Endothelial cell of umbilical vein (primary cell): ENCODE data around the gene NPAS1. TPM values are rescaled to one million over a fixed set of nuclear protein-coding genes. Genes with fewer than 3 reads are reported as not detected.

Source experiments
- BruUV-seq: library from RNA; stranded (reverse); fragments of 400-500 nt; replicated peaks from 2 replicates; lab custom pipeline; 2021; lab: Mats Ljungman, UMichigan
- CTCF ChIA-PET: fragments of 300-600, 350-600 bp; sonication (Branson Sonifier 250); formaldehyde crosslinking; loops from one replicate; lab custom pipeline; 2021; ENCODE audit warnings: antibody characterized with exemption, inconsistent platforms; lab: Charles Lee
- POLR2A ChIA-PET: fragments of 300-600, 350-600 bp; sonication (Branson Sonifier 250); formaldehyde crosslinking; loops from one replicate; lab custom pipeline; 2021; ENCODE audit warnings: antibody characterized with exemption, inconsistent platforms; lab: Charles Lee
- DNase-seq: peaks from one replicate; pipeline ENCODE4 v3.0.0-alpha.2; 2011; ENCODE audit warnings: low read depth, low spot score
- FAIRE-seq: peaks from 2 replicates; lab custom pipeline; 2011; peaks lifted over from hg19 to GRCh38; lab: Jason Lieb, UNC
- H2AFZ ChIP-seq: 2 replicates; pipeline ENCODE4 v1.6.0; 2012; ENCODE audit warnings: low read depth, low read length, control low read depth, inconsistent platforms
- H3K27ac ChIP-seq: 2 replicates; pipeline ENCODE4 v1.5.1; 2011; ENCODE audit warnings: low read depth, mild to moderate bottlenecking, control low read depth, low read length, moderate library complexity; ENCODE audit not compliant: insufficient read depth
- H3K27me3 ChIP-seq, 2 experiments: 2 replicates each; pipeline versions ENCODE4 v1.6.0 to v1.6.1; 2011; ENCODE audit warnings: low read length in 2 of 2, mixed read lengths in 1 of 2; ENCODE audit not compliant: control insufficient read depth in 2 of 2, insufficient read depth in 2 of 2
- H3K36me3 ChIP-seq, 2 experiments: 2 replicates in 1 of 2; 3 replicates in 1 of 2; pipeline ENCODE4 v1.5.1; 2011; ENCODE audit warnings: low read length in 2 of 2, mild to moderate bottlenecking in 1 of 2, moderate library complexity in 1 of 2; ENCODE audit not compliant: control insufficient read depth in 2 of 2, insufficient read depth in 2 of 2; ENCODE audit errors: extremely low read depth in 1 of 2
- H3K4me1 ChIP-seq: 3 replicates; pipeline ENCODE4 v1.5.1; 2011; ENCODE audit warnings: mild to moderate bottlenecking, low read length; ENCODE audit not compliant: control insufficient read depth, insufficient read depth; ENCODE audit errors: extremely low read depth
- H3K4me2 ChIP-seq: 2 replicates; pipeline ENCODE4 v1.6.1; 2011; ENCODE audit warnings: low read length, control low read depth, mixed read lengths; ENCODE audit not compliant: insufficient read depth
- H3K4me3 ChIP-seq, 3 experiments: fragments of 200-600 bp in 1 of 3; sonication (generic), shearing (Covaris generic) in 1 of 3; replicated peaks in 1 of 3; 2 replicates each; pipeline ENCODE4 v1.5.1; 2011 to 2016; ENCODE audit warnings: control low read depth in 3 of 3, low read length in 3 of 3, mild to moderate bottlenecking in 2 of 3, inconsistent platforms in 1 of 3, low read depth in 1 of 3, moderate library complexity in 1 of 3; ENCODE audit not compliant: insufficient read depth in 1 of 3
- H3K79me2 ChIP-seq: 2 replicates; pipeline ENCODE4 v1.6.0; 2012; ENCODE audit warnings: low read length, inconsistent platforms; ENCODE audit not compliant: control insufficient read depth, insufficient read depth
- H3K9ac ChIP-seq: replicated peaks from 2 replicates; pipeline ENCODE3; 2011; ENCODE audit warnings: low read length, control low read depth; ENCODE audit not compliant: insufficient read depth; ENCODE audit errors: extremely low read depth
- H3K9me1 ChIP-seq: replicated peaks from 3 replicates; pipeline ENCODE4 v1.6.0; 2011; ENCODE audit warnings: mild to moderate bottlenecking, low read length; ENCODE audit not compliant: control insufficient read depth, insufficient read depth; ENCODE audit errors: extremely low read depth
- H3K9me3 ChIP-seq: replicated peaks from 2 replicates; pipeline ENCODE4 v1.5.1; 2012; ENCODE audit warnings: low read length, inconsistent platforms; ENCODE audit not compliant: control insufficient read depth, insufficient read depth
- H4K20me1 ChIP-seq: replicated peaks from 2 replicates; pipeline ENCODE3; 2011; ENCODE audit warnings: mild to moderate bottlenecking, low read length; ENCODE audit not compliant: control insufficient read depth, insufficient read depth; ENCODE audit errors: extremely low read depth
- CTCF ChIP-seq, 2 donors: IDR thresholded peaks; 1 replicate in 1 of 2; 2 replicates in 1 of 2; pipeline ENCODE4 v1.5.1; 2011; ENCODE audit warnings: low read length in 2 of 2, mild to moderate bottlenecking in 2 of 2, moderate library complexity in 2 of 2, control low read depth in 1 of 2, inconsistent platforms in 1 of 2, low read depth in 1 of 2; ENCODE audit not compliant: insufficient read depth in 1 of 2; ENCODE audit errors: extremely low read depth in 1 of 2
- EZH2 ChIP-seq: IDR thresholded peaks from 2 replicates; pipeline ENCODE4 v1.6.1; 2012; ENCODE audit warnings: borderline replicate concordance, low read depth, mild to moderate bottlenecking, moderate library complexity, low read length, inconsistent platforms; ENCODE audit not compliant: severe bottlenecking
- FOS ChIP-seq: IDR thresholded peaks from 2 replicates; pipeline ENCODE4 v1.6.1; 2011; ENCODE audit warnings: mild to moderate bottlenecking, low read length, moderate library complexity, borderline replicate concordance; ENCODE audit not compliant: insufficient read depth
- GATA2 ChIP-seq: IDR thresholded peaks from 2 replicates; pipeline ENCODE4 v1.7.0; 2011; ENCODE audit warnings: low read depth, mild to moderate bottlenecking, moderate library complexity, mixed read lengths, low read length; ENCODE audit not compliant: insufficient read length, insufficient read depth
- JUN ChIP-seq: IDR thresholded peaks from 2 replicates; pipeline ENCODE4 v1.6.1; 2011; ENCODE audit warnings: borderline replicate concordance, low read depth; ENCODE audit not compliant: insufficient read length, insufficient read depth
- MAX ChIP-seq: IDR thresholded peaks from 2 replicates; pipeline ENCODE4 v1.6.1; 2011; ENCODE audit not compliant: insufficient read depth, insufficient read length
- MYC ChIP-seq: IDR thresholded peaks from one replicate; pipeline ENCODE4 v1.6.1; 2011; ENCODE audit warnings: mild to moderate bottlenecking, low read depth, low read length
- POLR2A ChIP-seq: IDR thresholded peaks from 2 replicates; pipeline ENCODE4 v1.6.1; 2012; ENCODE audit warnings: low read depth, mild to moderate bottlenecking, control low read depth, low read length
- POLR2AphosphoS5 ChIP-seq: IDR thresholded peaks from 2 replicates; pipeline ENCODE4 v1.6.1; 2012; ENCODE audit warnings: low read depth, mild to moderate bottlenecking, control low read depth, low read length, moderate library complexity; ENCODE audit not compliant: insufficient read depth
- dilution Hi-C: fragments of 300-500 bp; cut with MboI; formaldehyde crosslinking; loops from one replicate; pipeline ENCODE4 v1.15.0; 2019; ENCODE audit warnings: low sequenced_read_pairs; ENCODE audit not compliant: extremely low pct_ligation_motif_present
- intact Hi-C: fragments of 100-400 bp; cut with micrococcal nuclease; formaldehyde crosslinking; loops from one replicate; pipeline ENCODE4 v1.10.0; 2022
- polyA plus RNA-seq, 4 experiments: library from polyadenylated mRNA; depleted of rRNA in 3 of 4; stranded (reverse) in 3 of 4; unstranded in 1 of 4; fragments of >200 nt; gene quantifications; 2 replicates each; pipeline versions ENCODE4 v1.2.1 to v1.2.3, GENCODE V29; 2011 to 2012; ENCODE audit warnings: missing spikeins in 1 of 4
- total RNA-seq: library from RNA; stranded (reverse); gene quantifications from 2 replicates; pipeline ENCODE4 v1.2.3, GENCODE V29; 2021

NPAS1 gene
- total and polyA plus RNA-seq, 2 donors (not counting 3 experiments of a cell fraction or from before 2014, with no cell fraction given) = 0.18 to 0.62 TPM

- FAIRE-seq (no peak), DNase-seq (no peak)
- H4K20me1 ChIP-seq = no peaks in the 10 kb centered on the region
- BruUV-seq = no TSS peak
- no peaks in the 10 kb centered on the region for H3K4me1 ChIP-seq
- peaks cover 0 to 32% of the 10 kb centered on the region in 2 experiments for H3K36me3 ChIP-seq
- dilution Hi-C loops (no loop called here), intact Hi-C loops (no loop called here)
- H3K9me3 ChIP-seq = no peaks in the 10 kb centered on the region
- H2AFZ ChIP-seq = no peak overlapping the region
- peaks cover 0 to 2% of the 10 kb centered on the region in 2 experiments for H3K27me3 ChIP-seq
- no peak for TF ChIP-seq MYC
- no peak for TF ChIP-seq EZH2
- no peak for TF ChIP-seq CTCF (IDR thresholded peaks at IDR 0.05; ENCODE audit: extremely low read depth in 1 of 2, insufficient read depth in 1 of 2, low read depth in 1 of 2, low read length in 2 of 2)
- TF ChIP-seq JUN = no peak
- no peak for TF ChIP-seq POLR2AphosphoS5
- TF ChIP-seq MAX = no peak
- TF ChIP-seq POLR2A = no peak
- no peak for TF ChIP-seq GATA2
- TF ChIP-seq FOS = no peak
- H3K79me2 ChIP-seq = no peaks in the 10 kb centered on the region
- H3K4me2 ChIP-seq = no peak overlapping the region
- no peak overlapping the region for H3K9ac ChIP-seq
- H3K4me3 ChIP-seq = no peak overlapping the region
- POLR2A ChIA-PET = no interaction called here
- CTCF ChIA-PET = no interaction called here
- no peaks in the 10 kb centered on the region for H3K9me1 ChIP-seq
- H3K27ac ChIP-seq = no peak overlapping the region
Measured at GRCh38 chr19:46999377-46999776, 20.3 kb upstream of the NPAS1 start.
